Medulla oblongata (tissue), 1 donor: Measurements from ENCODE around the gene B3GLCT.
A peak's percentile ranks its signal among the peaks of the same experiment; 100 is the strongest.
"Not testable (repeated sequence)": the region's sequence is repeated elsewhere in the genome, so short reads cannot be mapped to it uniquely, and the experiment has no call there.

Experiments used
- DNase-seq: peaks from one replicate; pipeline ENCODE4 v3.0.0-alpha.2; 2015; ENCODE audit errors: extremely low spot score

The B3GLCT gene

DNA sequence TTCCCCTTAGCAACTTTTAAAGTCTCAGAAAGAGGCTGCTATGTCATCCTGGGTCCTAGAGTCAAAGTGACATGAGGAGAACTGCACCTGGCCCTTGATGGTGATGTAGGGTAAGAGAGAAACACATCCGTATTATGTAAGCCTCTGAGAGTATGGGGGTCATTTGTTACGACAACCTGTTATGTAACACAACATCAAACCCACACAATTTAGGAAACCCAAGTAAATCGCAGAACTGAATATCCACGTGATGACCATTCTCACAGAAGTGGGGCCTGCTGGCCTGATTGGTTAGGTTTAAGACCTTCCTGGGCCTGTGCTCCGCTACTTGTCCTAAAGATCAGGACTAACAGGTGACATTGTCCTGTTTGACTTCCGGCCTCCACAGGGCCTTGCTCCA lies 15.3 kb upstream of the B3GLCT start:
- no peak for DNase-seq

GRCh38 chr13:31184981-31185645 lies 14.7 kb upstream of the B3GLCT start:
- DNase-seq: no peak

- DNase-seq: no peak
Measured at GRCh38 chr13:31191748-31192147, 8.0 kb upstream of the B3GLCT start.

- peak; percentile 83 for DNase-seq
Measured at GRCh38 chr13:31192306-31192705, 7.5 kb upstream of the B3GLCT start.

DNA sequence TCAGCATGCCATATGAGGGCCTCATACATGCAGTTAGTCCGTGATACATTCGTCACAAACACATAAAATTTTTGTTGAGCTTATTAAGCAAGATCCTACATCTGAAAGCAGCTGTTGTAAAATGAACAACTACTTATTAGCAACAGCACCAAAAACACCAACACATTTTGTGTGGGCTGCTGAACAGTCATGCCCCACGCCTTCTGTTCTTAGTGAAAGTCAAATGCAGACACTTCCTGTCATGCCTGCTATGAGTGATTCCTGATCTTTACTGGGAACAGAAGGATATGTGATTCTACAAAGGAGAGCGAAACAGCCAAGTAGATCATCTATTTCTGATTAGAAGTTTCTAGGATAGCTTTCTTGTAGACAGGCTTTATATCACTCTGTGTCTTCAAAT lies 4.2 kb upstream of the B3GLCT start:
- peak; percentile 41 for DNase-seq

DNA sequence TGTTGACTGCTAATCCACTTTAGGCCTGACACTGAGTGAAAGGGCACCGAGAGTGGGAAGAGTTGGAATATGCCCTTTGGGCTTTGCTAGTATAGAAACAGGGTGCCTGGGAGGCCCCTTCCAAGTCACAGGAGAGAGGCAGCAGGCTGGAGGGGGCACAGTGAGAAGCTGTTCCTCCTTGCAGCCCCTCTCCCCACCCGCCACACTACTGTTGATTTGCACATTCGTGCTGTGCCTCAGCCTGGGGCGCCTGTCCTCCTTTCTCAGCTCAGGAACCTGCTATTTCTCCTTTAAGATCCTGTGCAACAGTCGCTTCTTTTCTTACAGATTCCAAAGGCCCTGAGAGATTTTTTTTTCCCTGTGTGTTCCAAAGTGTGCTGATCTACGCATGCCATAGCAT lies 2.8 kb upstream of the B3GLCT start:
- DNase-seq: no peak

- DNase-seq: no peak
Measured at GRCh38 chr13:31198519-31198918, 1.3 kb upstream of the B3GLCT start.

- DNase-seq: no peak
Measured at GRCh38 chr13:31199527-31199848, 287 bp upstream of the B3GLCT start.

GRCh38 chr13:31200637-31200971 lies 829 bp downstream of the B3GLCT start:
- peak; percentile 40 for DNase-seq

GRCh38 chr13:31201341-31202031 lies 1.7 kb downstream of the B3GLCT start:
- DNase-seq: no peak

DNA sequence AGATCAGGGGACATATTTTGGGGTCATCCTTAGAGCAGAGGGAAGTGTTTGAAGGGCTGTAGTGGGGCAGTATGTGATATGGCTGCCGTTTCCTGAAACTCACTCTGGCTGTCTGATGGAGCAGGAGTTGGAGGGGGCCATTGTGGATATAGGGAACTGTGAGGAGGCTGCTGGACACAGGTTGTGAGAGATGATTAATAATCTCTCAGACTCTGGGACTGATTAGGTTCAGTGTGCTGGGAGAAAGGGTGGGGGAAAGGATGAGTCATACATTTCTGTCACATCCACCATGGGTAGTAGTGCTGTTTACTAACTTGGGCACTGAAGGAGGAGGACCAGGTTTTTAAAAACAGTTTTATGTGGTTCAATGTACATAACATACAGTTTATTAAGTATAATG lies 4.8 kb downstream of the B3GLCT start:
- no peak for DNase-seq

- DNase-seq: peak; percentile 48
Measured at GRCh38 chr13:31207661-31208552, 8.1 kb downstream of the B3GLCT start.

GRCh38 chr13:31208559-31209122 lies 8.9 kb downstream of the B3GLCT start:
- DNase-seq: no peak

- peak; percentile 75 for DNase-seq
Measured at GRCh38 chr13:31209172-31209840, 9.5 kb downstream of the B3GLCT start.

- DNase-seq: no peak
Measured at GRCh38 chr13:31209841-31210210, 10.1 kb downstream of the B3GLCT start.

DNA sequence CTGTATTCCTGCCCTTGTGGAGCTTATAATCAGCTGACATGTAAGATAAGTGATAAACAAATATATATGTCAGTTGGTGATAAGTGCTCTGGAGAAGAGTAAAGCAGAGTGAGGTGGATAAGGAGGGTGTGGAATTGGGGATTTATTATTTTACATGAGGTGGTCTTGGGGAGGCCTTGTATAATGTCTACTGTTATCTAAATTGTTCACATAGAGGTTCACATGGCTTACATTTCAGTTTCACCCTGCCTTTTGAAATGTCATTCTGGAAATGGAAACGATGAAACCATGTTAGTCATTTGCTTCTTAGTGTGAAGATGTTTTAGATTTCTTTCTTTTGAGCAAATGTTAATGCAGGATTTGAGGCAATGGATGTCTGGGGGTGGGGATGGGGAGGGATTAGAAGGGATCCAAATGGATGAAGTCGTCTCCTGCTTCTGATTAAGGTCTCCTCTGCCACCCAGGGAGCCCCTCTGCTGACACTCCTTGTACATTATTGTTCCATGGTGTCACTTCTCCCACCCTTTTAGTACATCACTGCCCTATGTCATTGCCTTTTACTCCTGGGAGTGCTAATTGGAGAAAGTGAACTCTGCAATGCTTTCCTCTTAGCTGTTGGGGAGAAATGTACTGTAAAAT lies 14.0 kb downstream of the B3GLCT start:
- DNase-seq: no peak

DNA sequence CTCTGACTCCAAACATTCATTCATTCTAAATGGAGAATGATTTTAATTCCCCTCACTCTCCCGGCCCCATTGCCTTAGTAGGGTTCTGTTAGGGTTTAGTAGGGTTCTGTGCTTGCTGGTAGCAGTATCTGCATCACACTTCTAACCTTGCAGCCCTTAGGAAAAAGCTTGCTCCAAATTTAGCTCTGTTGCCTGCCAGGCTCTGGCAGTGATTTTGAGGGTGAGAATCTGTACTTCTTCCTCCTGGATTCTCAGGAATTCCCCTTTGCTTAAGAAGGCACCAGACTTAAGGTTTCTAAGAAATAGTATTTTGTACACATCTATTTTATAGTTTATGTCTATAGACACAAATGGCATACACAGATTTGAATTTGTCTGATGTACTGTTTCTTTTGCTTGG lies 14.7 kb downstream of the B3GLCT start:
- no peak for DNase-seq

- DNase-seq: not testable (repeated sequence)
Measured at GRCh38 chr13:31216916-31217315, 17.1 kb downstream of the B3GLCT start.

GRCh38 chr13:31219909-31220598 lies 20.3 kb downstream of the B3GLCT start:
- no peak for DNase-seq

- DNase-seq: no peak
Measured at GRCh38 chr13:31221057-31221456, 21.3 kb downstream of the B3GLCT start.

- no peak for DNase-seq
Measured at GRCh38 chr13:31223215-31223614, 23.4 kb downstream of the B3GLCT start.
